K562 (cell line): ENCODE measurements around the gene DPH1. TPM values are rescaled to one million over a fixed set of nuclear protein-coding genes. Genes with fewer than 3 reads are reported as not detected.

Experiments
- ATAC-seq: fragments of 200-7000 bp; cut with Tn5 transposase; 3 replicates; pipeline ENCODE4 v1.9.1; 2020; ENCODE audit warnings: moderate library complexity
- BruUV-seq: library from RNA; stranded (reverse); fragments of 400-500 nt; replicated peaks from 2 replicates; lab custom pipeline; 2021; lab: Mats Ljungman, UMichigan
- CTCF ChIA-PET: fragments of 300-600 bp; formaldehyde crosslinking; extraction: SDS; loops from one replicate; lab custom pipeline; 2021; ENCODE audit warnings: low intra/inter-chr PET ratio; lab: Yijun Ruan, JAX
- POLR2A ChIA-PET: fragments of 300-600, 350-650 bp; sonication (Branson Sonifier 250); formaldehyde crosslinking; extraction: SDS; loops from one replicate; lab custom pipeline; 2021; ENCODE audit warnings: antibody characterized with exemption, inconsistent platforms; lab: Yijun Ruan, JAX
- DNase-seq, 4 experiments: peaks; one replicate each; pipeline versions ENCODE4 v3.0.0 to v3.0.0-alpha.2; 2011 to 2018; ENCODE audit warnings: low spot score in 3 of 4, mixed read lengths in 3 of 4; ENCODE audit errors: extremely low read depth in 1 of 4
- FAIRE-seq: peaks from 2 replicates; lab custom pipeline; 2011; peaks lifted over from hg19 to GRCh38; lab: Jason Lieb, UNC
- H2AFZ ChIP-seq: 2 replicates; pipeline ENCODE4 v1.6.0; 2011; ENCODE audit warnings: low read depth, low read length, control low read depth, inconsistent platforms
- H3K27ac ChIP-seq: fragments of 200-600 bp; 3 replicates; pipeline ENCODE4 v1.8.0; 2011; ENCODE audit warnings: low read depth, mild to moderate bottlenecking, control low read depth, inconsistent platforms, low read length, moderate library complexity, mixed read lengths; ENCODE audit errors: extremely low read depth
- H3K27me3 ChIP-seq, 2 experiments: fragments of 300-600 bp in 1 of 2; 2 replicates in 1 of 2; 3 replicates in 1 of 2; pipeline versions ENCODE4 v1.6.0 to v1.8.0; 2011; ENCODE audit warnings: inconsistent platforms in 2 of 2, low read length in 2 of 2, mild to moderate bottlenecking in 1 of 2, mixed read lengths in 1 of 2, moderate library complexity in 1 of 2; ENCODE audit not compliant: control insufficient read depth in 2 of 2, insufficient read depth in 2 of 2
- H3K36me3 ChIP-seq: fragments of 300-600 bp; 3 replicates; pipeline ENCODE4 v1.8.0; 2011; ENCODE audit warnings: mild to moderate bottlenecking, low read length, inconsistent platforms; ENCODE audit not compliant: control insufficient read depth, insufficient read depth
- H3K4me1 ChIP-seq, 2 experiments: fragments of 200-600 bp in 1 of 2; replicated peaks in 1 of 2; 2 replicates in 1 of 2; 3 replicates in 1 of 2; pipeline versions ENCODE4 v1.5.1 to v1.8.0; 2011; ENCODE audit warnings: inconsistent platforms in 2 of 2, low read length in 2 of 2, mild to moderate bottlenecking in 1 of 2, mixed read lengths in 1 of 2, moderate library complexity in 1 of 2; ENCODE audit not compliant: control insufficient read depth in 2 of 2, insufficient read depth in 2 of 2
- H3K4me2 ChIP-seq: 2 replicates; pipeline ENCODE4 v1.6.1; 2011; ENCODE audit warnings: low read length, control low read depth, inconsistent platforms, mixed read lengths; ENCODE audit not compliant: insufficient read depth
- H3K4me3 ChIP-seq: fragments of 200-600 bp; sonication (generic), shearing (Covaris generic); 2 replicates; pipeline ENCODE4 v1.5.1; 2016; ENCODE audit warnings: control low read depth, inconsistent platforms
- H3K79me2 ChIP-seq: fragments of 200-600 bp; 3 replicates; pipeline ENCODE4 v1.8.0; 2011; ENCODE audit warnings: low read length, inconsistent platforms; ENCODE audit not compliant: control insufficient read depth, insufficient read depth
- H3K9ac ChIP-seq, 2 experiments: 2 replicates each; pipeline versions ENCODE4 v1.6.0 to v1.6.1; 2011; ENCODE audit warnings: low read depth in 2 of 2, low read length in 2 of 2, control low read depth in 1 of 2, inconsistent platforms in 1 of 2, mild to moderate bottlenecking in 1 of 2, mixed read lengths in 1 of 2; ENCODE audit not compliant: insufficient read depth in 1 of 2
- H3K9me1 ChIP-seq: one replicate; pipeline ENCODE4 v1.6.0; 2011; ENCODE audit warnings: inconsistent platforms, mild to moderate bottlenecking, low read length, moderate library complexity; ENCODE audit not compliant: control insufficient read depth, insufficient read depth
- H3K9me3 ChIP-seq: replicated peaks from 2 replicates; pipeline ENCODE4 v1.5.1; 2011; ENCODE audit warnings: low read depth, low read length, inconsistent platforms; ENCODE audit not compliant: control insufficient read depth, insufficient read depth
- H4K20me1 ChIP-seq: replicated peaks from 2 replicates; pipeline ENCODE4 v1.6.1; 2011; ENCODE audit warnings: low read length, inconsistent platforms, mixed read lengths; ENCODE audit not compliant: control insufficient read depth, insufficient read depth
- CBX1 ChIP-seq: sonication (generic); IDR thresholded peaks from 2 replicates; pipeline ENCODE4 v1.6.1; 2016; ENCODE audit warnings: antibody characterized with exemption, low read depth, mild to moderate bottlenecking
- CXXC5 ChIP-seq: fragments of 250-450 bp; sonication (Bioruptor Pico); IDR thresholded peaks from 2 replicates; pipeline ENCODE4 v1.8.0; 2022; ENCODE audit warnings: inconsistent platforms, mild to moderate bottlenecking, moderate library complexity
- DDX20 ChIP-seq: fragments of 450-650 bp; IDR thresholded peaks from 2 replicates; pipeline ENCODE4 v1.6.1; 2016; ENCODE audit warnings: missing genetic modification characterization, low read depth, mild to moderate bottlenecking, missing compliant biosample characterization, moderate library complexity
- FOS ChIP-seq: IDR thresholded peaks from 3 replicates; pipeline ENCODE4 v1.6.1; 2011; ENCODE audit not compliant: insufficient read length; ENCODE audit errors: extremely low read depth
- NBN ChIP-seq: fragments of 450-650 bp; IDR thresholded peaks from 2 replicates; pipeline ENCODE4 v1.6.1; 2016; ENCODE audit warnings: low read depth, mild to moderate bottlenecking
- PCBP1 ChIP-seq: fragments of 200-400 bp; formaldehyde crosslinking; IDR thresholded peaks from 2 replicates; pipeline ENCODE4 v1.6.1; 2018; ENCODE audit warnings: mild to moderate bottlenecking, low read depth, low read length; ENCODE audit not compliant: poor library complexity, severe bottlenecking
- STAT5A ChIP-seq: IDR thresholded peaks from 2 replicates; pipeline ENCODE4 v1.6.1; 2012; ENCODE audit warnings: low read length, inconsistent platforms, borderline replicate concordance
- ZBED1 ChIP-seq: IDR thresholded peaks from 2 replicates; pipeline ENCODE4 v1.6.1; 2014
- ZNF217 ChIP-seq: sonication (generic); formaldehyde crosslinking; IDR thresholded peaks from 2 replicates; pipeline ENCODE4 v1.8.0; 2022; ENCODE audit warnings: mild to moderate bottlenecking, missing genetic modification reagents
- ZNF589 ChIP-seq: fragments of 200-800 bp; sonication (Bioruptor generic); IDR thresholded peaks from 2 replicates; pipeline ENCODE4 v1.6.1; 2016; ENCODE audit warnings: low read depth, missing genetic modification characterization, missing compliant biosample characterization
- WGBS: fragments of 100-300 bp; shearing (Covaris generic); methylation state at CpG from one replicate; pipeline ENCODE4 v1.1.6; 2016; ENCODE audit warnings: low coverage, mixed read lengths; ENCODE audit not compliant: insufficient coverage; ENCODE audit errors: missing lambda C conversion rate; 5-methylcytosine and 5-hydroxymethylcytosine counted together
- in situ Hi-C: fragments of 300-500 bp; cut with MboI; formaldehyde crosslinking; loops from 4 replicates; pipeline ENCODE4 v1.15.0; 2018; ENCODE audit warnings: inconsistent platforms, mixed read lengths
- intact Hi-C: fragments of 100-400 bp; cut with micrococcal nuclease; formaldehyde crosslinking; loops from 2 replicates; pipeline ENCODE4 v1.14.2; 2022
- polyA plus RNA-seq, 8 experiments: library from polyadenylated mRNA; depleted of rRNA in 4 of 8; stranded (reverse) in 5 of 8; unstranded in 3 of 8; fragments of >200 nt; fragmentation: Nextera tagmentation in 2 of 8; fragmentation: Illumina TruSeq in 1 of 8; extraction: Ambion mirVana in 2 of 8; extraction: Trizol in 1 of 8; gene quantifications; 2 replicates each; pipeline versions ENCODE4 v1.2.1 to v1.2.3, GENCODE V29; 2011 to 2014; ENCODE audit warnings: inconsistent platforms in 1 of 8, missing spikeins in 1 of 8
- total RNA-seq, 7 experiments: library from RNA; depleted of rRNA in 6 of 7; stranded (reverse); fragments of >200 nt in 6 of 7; fragmentation: Illumina TruSeq in 2 of 7; extraction: Trizol in 2 of 7; gene quantifications; 2 replicates each; pipeline versions ENCODE4 v1.2.1 to v1.2.3, GENCODE V29; 2011 to 2021; ENCODE audit warnings: low replicate concordance in 1 of 7
- TF ChIP-seq, protein P1 (sequence below): fragments of 250-450 bp; sonication (Bioruptor Pico); IDR thresholded peaks from 2 replicates; pipeline ENCODE4 v1.9.0; 2021; ENCODE audit warnings: mild to moderate bottlenecking
- TF ChIP-seq, protein P2 (sequence below), 2 experiments: fragments of 450-650 bp; IDR thresholded peaks; 2 replicates each; pipeline ENCODE4 v1.6.1; 2016
- TF ChIP-seq, protein P3 (sequence below): fragments of 450-650 bp; formaldehyde crosslinking; IDR thresholded peaks from 2 replicates; pipeline ENCODE4 v1.4.0; 2020; ENCODE audit warnings: mild to moderate bottlenecking, moderate library complexity

DPH1 gene
- total and polyA plus RNA-seq, 9 of the 15 experiments (the other 6 are each of a cell fraction or from before 2014, with no cell fraction given), result 0.42 to 40.6 (median 20.2) TPM

DNA sequence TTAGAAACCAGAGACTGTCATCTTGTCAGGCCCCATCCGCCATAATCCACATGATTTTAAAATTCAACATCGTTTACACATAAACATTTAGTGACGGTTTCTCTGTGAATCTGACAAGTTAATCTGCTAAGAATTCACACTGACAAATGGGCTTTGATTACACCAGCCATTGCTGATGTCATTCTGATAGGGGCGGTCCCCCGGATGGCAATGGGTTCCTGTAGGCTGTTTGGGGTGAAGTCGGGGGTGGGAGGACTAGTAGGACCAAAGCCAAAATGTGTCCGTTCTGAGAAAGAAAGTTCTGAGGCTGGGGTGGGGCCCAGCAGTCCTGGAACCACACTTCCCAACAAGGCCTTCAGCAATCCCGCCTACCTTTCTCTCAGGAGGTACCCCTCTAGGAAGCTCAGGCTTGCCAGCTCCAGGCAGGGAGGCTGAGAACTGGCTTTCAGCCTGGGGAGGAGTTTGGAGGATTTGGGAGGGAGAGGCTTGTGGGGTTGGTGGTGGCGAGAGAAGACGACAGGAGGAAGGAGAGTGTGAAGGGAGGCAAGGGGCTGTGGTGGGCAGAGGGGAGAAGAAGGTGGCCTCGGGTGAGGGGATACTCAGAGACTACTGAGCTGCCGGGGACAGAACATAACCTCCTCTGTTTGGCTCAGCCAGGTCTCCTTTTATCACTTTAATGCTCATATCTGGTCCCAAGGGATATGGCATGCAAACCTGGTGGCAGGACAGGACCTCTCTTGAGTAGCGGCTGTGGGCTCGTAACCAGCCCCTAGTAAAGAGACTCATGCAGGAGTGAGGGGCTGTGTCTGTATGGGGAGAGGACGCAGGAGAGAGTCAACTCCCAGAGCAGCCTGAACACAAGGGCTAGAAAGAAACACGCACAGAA is 33.6 kb downstream of the DPH1 start:
- Histone ChIP-seq H3K4me2 (no peak overlapping the region), H3K36me3 (peaks cover 16% of the 10 kb centered on the region; the same call in 2 of the 3 replicates), H2AFZ (no peak overlapping the region), H3K27ac (no peak overlapping the region), H3K9me3 (no peaks in the 10 kb centered on the region), H3K9ac (no peak overlapping the region), H3K9me1 (no peaks in the 10 kb centered on the region), H4K20me1 (no peaks in the 10 kb centered on the region), H3K4me3 (no peak overlapping the region), H3K79me2 (no peaks in the 10 kb centered on the region), H3K27me3 (no peaks in the 10 kb centered on the region), H3K4me1 (peaks cover 0 to 31% of the 10 kb centered on the region in 2 experiments; a peak in 2 of 5 replicates)
- no peak for ATAC-seq
- ChIA-PET CTCF (no interaction called here), POLR2A (interaction anchor here (1.0 kb wide), 1 partner anchor 12 kb away, joined by 3 read pairs; no protein-coding TSS in a partner anchor)
- DNase-seq, result no peak
- no peak for FAIRE-seq
- in situ Hi-C loops, result loop anchor here (10.0 kb wide), 1 partner anchor 181 kb away; no protein-coding TSS in a partner anchor
- TF ChIP-seq ZNF589 (CRISPR knock-in tag), result no peak
- TF ChIP-seq, protein P1, sequence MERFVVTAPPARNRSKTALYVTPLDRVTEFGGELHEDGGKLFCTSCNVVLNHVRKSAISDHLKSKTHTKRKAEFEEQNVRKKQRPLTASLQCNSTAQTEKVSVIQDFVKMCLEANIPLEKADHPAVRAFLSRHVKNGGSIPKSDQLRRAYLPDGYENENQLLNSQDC (CRISPR knock-in tag), result no peak
- no peak for TF ChIP-seq DDX20 (tag)
- TF ChIP-seq, protein P2, sequence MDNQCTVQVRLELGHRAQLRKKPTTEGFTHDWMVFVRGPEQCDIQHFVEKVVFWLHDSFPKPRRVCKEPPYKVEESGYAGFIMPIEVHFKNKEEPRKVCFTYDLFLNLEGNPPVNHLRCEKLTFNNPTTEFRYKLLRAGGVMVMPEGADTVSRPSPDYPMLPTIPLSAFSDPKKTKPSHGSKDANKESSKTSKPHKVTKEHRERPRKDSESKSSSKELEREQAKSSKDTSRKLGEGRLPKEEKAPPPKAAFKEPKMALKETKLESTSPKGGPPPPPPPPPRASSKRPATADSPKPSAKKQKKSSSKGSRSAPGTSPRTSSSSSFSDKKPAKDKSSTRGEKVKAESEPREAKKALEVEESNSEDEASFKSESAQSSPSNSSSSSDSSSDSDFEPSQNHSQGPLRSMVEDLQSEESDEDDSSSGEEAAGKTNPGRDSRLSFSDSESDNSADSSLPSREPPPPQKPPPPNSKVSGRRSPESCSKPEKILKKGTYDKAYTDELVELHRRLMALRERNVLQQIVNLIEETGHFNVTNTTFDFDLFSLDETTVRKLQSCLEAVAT (IDR thresholded peaks at IDR 0.05), result no peak
- TF ChIP-seq ZNF217, result no peak
- no peak for TF ChIP-seq PCBP1
- no peak for TF ChIP-seq STAT5A
- TF ChIP-seq CXXC5 (CRISPR knock-in tag), result no peak
- no peak for TF ChIP-seq ZBED1
- TF ChIP-seq NBN, result no peak
- TF ChIP-seq FOS, result no peak
- TF ChIP-seq CBX1, result no peak
- TF ChIP-seq, protein P3, sequence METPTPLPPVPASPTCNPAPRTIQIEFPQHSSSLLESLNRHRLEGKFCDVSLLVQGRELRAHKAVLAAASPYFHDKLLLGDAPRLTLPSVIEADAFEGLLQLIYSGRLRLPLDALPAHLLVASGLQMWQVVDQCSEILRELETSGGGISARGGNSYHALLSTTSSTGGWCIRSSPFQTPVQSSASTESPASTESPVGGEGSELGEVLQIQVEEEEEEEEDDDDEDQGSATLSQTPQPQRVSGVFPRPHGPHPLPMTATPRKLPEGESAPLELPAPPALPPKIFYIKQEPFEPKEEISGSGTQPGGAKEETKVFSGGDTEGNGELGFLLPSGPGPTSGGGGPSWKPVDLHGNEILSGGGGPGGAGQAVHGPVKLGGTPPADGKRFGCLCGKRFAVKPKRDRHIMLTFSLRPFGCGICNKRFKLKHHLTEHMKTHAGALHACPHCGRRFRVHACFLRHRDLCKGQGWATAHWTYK (CRISPR knock-in tag), result no peak
- intact Hi-C loops, result no loop called here
- no TSS peak for BruUV-seq
- WGBS, result 76% methylated on average over 10 of the region's 16 CpGs
